Stimulated activated CD8-positive, alpha-beta memory T cell treated with anti-CD3 and anti-CD28 coated beads, Interleukin-15, amount 100 ng/mL, for 1 hour (primary cell): Measurements from ENCODE around the gene ZNF83.

Source experiments
- DNase-seq: peaks from one replicate; pipeline ENCODE4 v3.0.0-alpha.2; 2020; ENCODE audit warnings: low read depth

The ZNF83 gene

DNA sequence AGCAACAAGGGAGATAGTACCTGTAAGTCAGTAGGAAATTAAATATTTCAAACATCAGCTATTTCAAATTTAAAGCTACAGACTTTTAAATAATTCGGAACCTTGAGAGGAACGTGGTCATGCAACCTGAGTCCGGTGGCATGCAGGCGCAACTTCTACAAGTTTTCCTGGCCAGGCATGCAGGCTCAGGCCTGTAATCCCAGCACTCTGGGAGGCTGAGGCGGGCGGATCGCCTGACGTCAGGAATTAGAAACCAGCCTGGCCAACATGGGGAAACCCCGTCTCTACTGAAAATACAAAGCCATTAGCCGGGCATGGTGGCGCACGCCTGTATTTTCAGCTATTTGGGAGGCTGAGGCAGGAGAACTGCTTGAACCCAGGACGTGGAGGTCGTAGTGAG is 70.2 kb downstream of the ZNF83 start:
- no peak for DNase-seq

DNA sequence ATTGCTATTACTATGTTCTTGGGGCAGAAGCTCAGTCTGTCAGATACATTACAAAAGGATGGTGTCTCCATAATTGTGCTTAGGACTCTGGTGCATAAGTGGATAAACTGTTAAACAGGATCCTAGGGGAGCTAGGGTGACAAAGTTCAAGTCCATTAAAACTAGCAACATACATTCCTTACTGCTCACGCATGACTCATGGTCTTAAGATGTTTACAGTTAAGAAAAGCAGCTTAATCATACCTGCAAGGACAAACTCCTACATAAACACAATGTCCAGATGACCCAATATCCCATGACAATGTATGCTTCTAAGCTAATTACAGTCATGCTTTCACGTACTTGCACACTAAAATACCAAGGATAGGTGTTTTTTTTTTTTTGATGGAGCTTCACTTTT is 71.6 kb downstream of the ZNF83 start:
- DNase-seq, result no peak

DNA sequence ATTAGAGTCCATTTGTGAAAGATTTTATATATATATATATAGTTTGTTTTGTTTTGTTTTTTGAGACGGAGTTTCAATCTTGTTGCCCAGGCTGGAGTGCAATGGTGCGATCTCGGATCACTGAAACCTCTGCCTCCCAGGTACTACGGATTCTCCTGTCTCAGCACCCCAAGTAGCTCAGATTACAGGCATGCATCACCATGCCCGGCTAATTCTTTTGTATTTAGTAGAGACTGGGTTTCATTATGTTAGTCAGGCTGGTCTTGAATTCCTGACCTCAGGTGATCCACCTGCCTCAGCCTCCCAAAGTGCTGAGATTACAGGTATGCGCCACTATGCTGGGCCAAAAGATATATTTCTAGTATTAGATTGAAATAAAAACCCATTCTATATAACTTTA is 72.0 kb downstream of the ZNF83 start:
- DNase-seq, result no peak
